ENCODE measurements around the gene SPTBN1.

The SPTBN1 gene

DNA sequence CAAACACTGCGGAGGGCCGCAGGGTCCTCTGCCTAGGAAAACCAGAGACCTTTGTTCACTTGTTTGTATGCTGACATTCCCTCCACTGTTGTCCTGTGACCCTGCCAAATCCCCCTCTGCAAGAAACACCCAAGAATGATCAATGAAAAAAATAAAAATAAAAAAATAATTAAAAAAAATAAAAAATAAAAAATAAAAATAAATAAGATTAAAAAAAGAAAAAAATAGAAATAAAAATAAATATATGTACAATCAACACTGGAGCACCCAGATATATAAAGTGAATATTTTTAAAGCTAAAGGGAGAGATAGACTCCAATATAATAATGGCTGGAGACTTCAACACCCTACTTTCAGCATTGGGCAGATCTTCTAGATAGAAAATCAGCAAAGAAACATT is 243.5 kb downstream of the SPTBN1 start:
- DNase-seq (ENCODE audit: low read depth), result no peak
- TF ChIP-seq CTCF (conservative IDR thresholded peaks at IDR 0.05; ENCODE audit: low read length), result no peak
- no peak overlapping the region for H3K4me3 ChIP-seq (ENCODE audit: low read length)

DNA sequence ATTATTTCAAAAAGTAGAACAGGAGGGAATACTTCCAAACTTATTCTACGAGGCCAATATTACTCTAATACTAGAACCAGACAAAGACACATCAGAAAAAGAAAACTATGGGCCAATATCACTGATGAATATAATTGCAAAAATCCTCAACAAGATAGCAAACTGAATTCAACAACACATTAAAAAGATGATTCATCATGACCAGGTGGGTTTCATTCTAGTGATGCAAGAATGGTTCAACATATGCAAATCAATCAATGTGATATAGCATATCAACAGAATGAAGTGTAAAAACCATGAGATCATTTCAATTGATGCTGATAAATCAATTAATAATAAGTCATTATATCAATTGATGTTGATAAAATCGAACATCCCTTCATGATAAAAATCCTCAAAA is 244.9 kb downstream of the SPTBN1 start:
- DNase-seq (ENCODE audit: low read depth), result no peak
- TF ChIP-seq CTCF (conservative IDR thresholded peaks at IDR 0.05; ENCODE audit: low read length), result no peak

GRCh38 chr2:54704238-54704637 is 248.1 kb downstream of the SPTBN1 start:
- TF ChIP-seq CTCF (conservative IDR thresholded peaks at IDR 0.05; ENCODE audit: low read length), result no peak
- no peak for DNase-seq (ENCODE audit: low read depth)
- H3K4me3 ChIP-seq (ENCODE audit: low read length), result no peak overlapping the region

More for the DNA sequence above, 244.9 kb downstream of the SPTBN1 start:
- no peak overlapping the region for H3K4me3 ChIP-seq (ENCODE audit: low read length)

DNA sequence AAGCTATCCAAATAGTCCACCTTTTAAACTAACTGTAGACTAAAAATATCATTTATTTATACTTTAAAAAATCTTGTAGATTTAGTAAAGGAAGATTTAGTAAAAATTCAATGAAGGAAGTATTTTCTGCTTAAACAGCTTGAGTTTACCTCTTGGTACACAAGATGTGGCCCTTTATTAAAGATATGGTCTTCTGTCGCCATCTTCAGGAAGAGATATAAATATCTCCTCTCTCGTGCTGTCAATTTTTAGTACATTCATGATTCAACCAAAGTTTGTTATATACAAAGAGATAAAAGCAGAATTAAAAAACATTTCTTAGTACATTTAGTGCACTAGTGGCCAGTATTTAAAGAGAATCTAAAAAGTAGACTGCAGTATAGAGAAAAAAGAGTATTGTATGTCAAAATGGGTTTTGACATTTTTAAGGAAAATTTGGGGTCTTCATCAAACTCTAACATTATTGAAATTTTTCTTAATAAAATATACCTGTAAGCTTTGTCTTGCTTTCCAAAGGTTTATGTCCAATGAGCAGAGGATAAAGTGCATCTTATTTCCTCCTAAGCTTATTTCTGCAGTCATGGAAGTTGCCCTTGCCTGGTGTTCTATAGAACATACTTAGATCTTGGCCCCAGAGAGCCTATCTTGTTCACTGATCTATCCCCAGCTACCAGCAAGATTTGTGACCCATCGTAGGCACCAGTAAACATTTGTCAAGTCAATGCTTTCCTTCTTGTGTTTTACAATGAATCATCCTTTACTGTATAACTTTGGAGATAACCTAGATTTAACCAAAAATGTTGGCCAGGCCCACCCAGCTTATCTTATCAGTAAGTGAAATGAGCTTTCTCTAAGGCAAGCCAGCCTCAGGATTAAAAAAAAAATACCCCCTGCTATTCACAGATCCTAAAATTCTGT is 248.8 kb downstream of the SPTBN1 start:
- TF ChIP-seq CTCF (conservative IDR thresholded peaks at IDR 0.05; ENCODE audit: low read length), result peak; percentile 67
- DNase-seq (ENCODE audit: low read depth), result peak; percentile 73

GRCh38 chr2:54706622-54707021 is 250.5 kb downstream of the SPTBN1 start:
- no peak for DNase-seq (ENCODE audit: low read depth)
- H3K4me3 ChIP-seq (ENCODE audit: low read length), result no peak overlapping the region
- TF ChIP-seq CTCF (conservative IDR thresholded peaks at IDR 0.05; ENCODE audit: low read length), result no peak

More for the DNA sequence above, 248.8 kb downstream of the SPTBN1 start:
- H3K4me3 ChIP-seq (ENCODE audit: low read length), result no peak overlapping the region

GRCh38 chr2:54708584-54709335 is 252.6 kb downstream of the SPTBN1 start:
- peak; percentile 5 for DNase-seq (ENCODE audit: low read depth)
- H3K4me3 ChIP-seq (ENCODE audit: low read length), result peak overlapping the region; percentile 50
- no peak for TF ChIP-seq CTCF (conservative IDR thresholded peaks at IDR 0.05; ENCODE audit: low read length)
